ENCODE results near the gene RASIP1.
"Not testable (repeated sequence)": the region's sequence is repeated elsewhere in the genome, so short reads cannot be mapped to it uniquely, and the experiment has no call there.

Gene RASIP1

DNA sequence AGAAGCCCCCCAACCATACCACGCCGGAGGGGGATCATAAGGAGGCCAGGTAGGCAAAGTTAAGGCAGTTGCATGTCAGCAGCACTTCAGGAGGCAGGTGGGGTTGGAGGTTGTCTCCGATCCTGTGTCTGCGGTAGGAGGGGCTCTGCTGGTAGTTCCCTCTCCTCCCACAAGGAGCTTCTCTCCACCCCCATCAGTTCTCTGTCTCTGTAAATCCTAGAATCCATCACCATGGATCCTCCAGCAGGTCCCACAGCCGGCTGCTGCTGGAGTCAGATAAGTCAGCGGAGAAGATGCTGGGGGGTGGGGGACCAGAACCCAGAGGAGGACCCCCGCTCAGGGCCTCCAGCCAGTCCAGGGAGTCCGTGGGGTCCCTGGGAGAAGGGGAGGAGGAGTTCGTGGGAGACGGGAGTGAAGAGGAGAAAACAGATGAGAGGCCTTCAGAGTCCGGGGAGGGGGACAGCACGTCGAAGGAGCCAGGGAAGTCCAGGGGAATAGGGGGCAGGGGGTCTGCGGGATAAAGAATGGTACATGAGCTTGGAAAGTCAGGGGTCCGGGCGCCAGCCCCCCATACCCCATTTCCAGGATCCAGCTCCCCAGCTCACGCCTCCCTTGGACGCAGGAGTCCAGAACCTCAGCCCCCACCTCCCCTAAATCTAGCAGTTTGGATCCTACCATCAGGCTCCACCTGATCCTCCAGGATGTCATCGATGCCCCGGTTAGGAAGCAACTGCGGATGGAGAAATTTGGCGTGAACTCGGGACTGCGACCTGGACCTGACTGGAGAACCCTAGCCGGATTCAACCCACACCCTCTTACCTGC, 27.2 kb downstream of the RASIP1 start:
- peak overlapping the region; percentile 88 for H3K4me3 ChIP-seq (ENCODE audit: low read depth, low read length)

- no peak overlapping the region for H3K4me3 ChIP-seq (ENCODE audit: low read depth, low read length)
These were observed 29.2 kb downstream of the RASIP1 start for GRCh38 chr19:48711106-48711662.

DNA sequence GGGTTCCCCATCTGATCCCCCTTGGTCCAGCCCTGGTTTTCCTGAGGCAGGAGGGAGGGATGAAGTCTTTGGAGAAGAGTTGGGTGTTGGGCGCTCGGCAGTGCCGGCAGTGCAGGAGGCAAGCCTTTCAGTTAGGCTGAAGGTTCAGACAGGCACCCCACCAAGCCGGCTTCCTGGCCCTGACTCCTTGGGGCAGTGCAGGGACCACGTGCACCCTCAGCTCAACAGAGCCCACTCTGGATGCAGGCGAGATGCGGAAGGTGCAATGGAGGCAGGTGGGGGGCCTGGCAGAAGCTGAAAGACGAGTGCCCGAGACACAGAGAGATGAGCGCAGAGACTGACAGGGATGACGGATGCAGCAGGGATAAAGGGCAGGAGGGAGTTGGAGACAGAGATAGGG, 31.9 kb downstream of the RASIP1 start:
- H3K4me3 ChIP-seq (ENCODE audit: low read depth, low read length), result no peak overlapping the region

- no peak overlapping the region for H3K4me3 ChIP-seq (ENCODE audit: low read depth, low read length)
These were observed 35.0 kb downstream of the RASIP1 start for GRCh38 chr19:48705431-48705830.

DNA sequence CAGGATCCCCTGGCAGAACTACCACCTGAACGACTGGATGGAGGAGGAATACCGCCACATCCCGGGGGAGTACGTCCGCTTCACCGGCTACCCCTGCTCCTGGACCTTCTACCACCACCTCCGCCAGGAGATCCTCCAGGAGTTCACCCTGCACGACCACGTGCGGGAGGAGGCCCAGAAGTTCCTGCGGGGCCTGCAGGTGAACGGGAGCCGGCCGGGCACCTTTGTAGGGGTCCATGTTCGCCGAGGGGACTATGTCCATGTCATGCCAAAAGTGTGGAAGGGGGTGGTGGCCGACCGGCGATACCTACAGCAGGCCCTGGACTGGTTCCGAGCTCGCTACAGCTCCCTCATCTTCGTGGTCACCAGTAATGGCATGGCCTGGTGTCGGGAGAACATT, 37.1 kb downstream of the RASIP1 start:
- H3K4me3 ChIP-seq (ENCODE audit: low read depth, low read length), result no peak overlapping the region

DNA sequence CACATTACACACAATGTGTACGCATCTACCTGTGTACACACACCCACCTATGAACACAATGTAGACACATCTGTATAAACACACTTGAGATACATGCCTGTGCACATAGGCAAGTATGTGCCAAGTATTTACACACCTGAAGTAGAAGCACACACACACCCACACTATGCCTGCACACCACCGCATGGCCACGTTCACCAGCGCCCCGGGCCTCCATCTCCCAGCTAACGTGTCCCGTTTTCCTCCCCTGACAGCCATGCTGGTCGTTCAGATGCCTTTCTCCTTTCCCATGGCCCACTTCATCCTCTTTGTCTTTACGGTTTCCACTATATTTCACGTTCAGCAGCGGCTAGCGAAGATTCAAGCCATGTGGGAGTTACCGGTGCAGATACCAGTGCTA, 37.7 kb downstream of the RASIP1 start:
- H3K4me3 ChIP-seq (ENCODE audit: low read depth, low read length), result no peak overlapping the region

GRCh38 chr19:48698046-48698445, 42.4 kb downstream of the RASIP1 start:
- no peak overlapping the region for H3K4me3 ChIP-seq (ENCODE audit: low read depth, low read length)

- H3K4me3 ChIP-seq (ENCODE audit: low read depth, low read length), result peak overlapping the region; percentile 73
These were observed 43.9 kb downstream of the RASIP1 start for GRCh38 chr19:48696353-48697010.

- peak within 1 kb of the TSS; percentile 73 for H3K4me3 ChIP-seq (ENCODE audit: low read depth, low read length)
These were observed 44.6 kb downstream of the RASIP1 start, which contains the start of gene FUT2 for GRCh38 chr19:48695743-48696352. Gene FUT2, plus strand, starts transcription at chr19:48695971. Its CDS starts 6,986 bp downstream, at chr19:48702957.

- H3K4me3 ChIP-seq (ENCODE audit: low read depth, low read length), result not testable (repeated sequence)
These were observed 46.8 kb downstream of the RASIP1 start for GRCh38 chr19:48693629-48694028.

DNA sequence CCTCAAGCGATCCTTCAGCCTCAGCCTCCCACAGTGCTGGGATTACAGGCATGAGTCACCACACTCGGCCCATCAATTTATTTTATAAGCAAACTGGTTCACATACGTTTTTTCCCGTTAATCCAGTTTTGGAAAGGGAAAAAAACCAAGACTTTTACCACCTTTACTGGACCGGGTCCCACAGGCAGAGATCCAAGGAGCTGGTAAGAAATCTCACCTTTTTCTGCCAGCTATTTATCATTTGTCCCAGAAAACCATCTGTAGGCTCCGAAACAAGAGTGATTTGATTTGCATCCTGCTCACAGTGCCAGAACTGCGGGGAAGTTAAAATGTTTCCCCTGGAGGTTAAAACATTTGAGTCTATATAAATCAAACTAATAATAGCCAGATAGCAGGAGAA, 51.0 kb downstream of the RASIP1 start:
- no peak overlapping the region for H3K4me3 ChIP-seq (ENCODE audit: low read depth, low read length)

DNA sequence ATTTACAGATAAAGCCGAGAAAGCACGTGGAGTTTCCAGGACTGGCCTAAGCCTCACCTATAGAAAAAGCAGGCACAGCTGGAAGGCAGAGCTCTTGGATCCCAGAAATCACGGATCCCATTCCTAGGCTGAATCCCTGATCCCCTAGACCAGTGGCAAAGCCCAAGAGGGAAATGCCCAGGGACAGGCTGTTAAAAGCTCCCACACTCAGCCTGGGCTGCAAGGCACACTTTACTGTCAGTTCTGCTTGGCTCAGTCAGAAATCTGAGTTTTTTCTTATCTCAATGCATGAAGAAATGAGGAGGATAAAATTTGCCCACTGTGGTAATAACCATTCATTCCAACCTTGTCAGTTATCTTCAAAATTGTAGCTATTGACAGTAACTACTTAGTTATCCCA, 52.6 kb downstream of the RASIP1 start:
- no peak overlapping the region for H3K4me3 ChIP-seq (ENCODE audit: low read depth, low read length)

GRCh38 chr19:48686637-48687036, 53.8 kb downstream of the RASIP1 start:
- H3K4me3 ChIP-seq (ENCODE audit: low read depth, low read length), result not testable (repeated sequence)

GRCh38 chr19:48686088-48686487, 54.3 kb downstream of the RASIP1 start:
- H3K4me3 ChIP-seq (ENCODE audit: low read depth, low read length), result no peak overlapping the region

DNA sequence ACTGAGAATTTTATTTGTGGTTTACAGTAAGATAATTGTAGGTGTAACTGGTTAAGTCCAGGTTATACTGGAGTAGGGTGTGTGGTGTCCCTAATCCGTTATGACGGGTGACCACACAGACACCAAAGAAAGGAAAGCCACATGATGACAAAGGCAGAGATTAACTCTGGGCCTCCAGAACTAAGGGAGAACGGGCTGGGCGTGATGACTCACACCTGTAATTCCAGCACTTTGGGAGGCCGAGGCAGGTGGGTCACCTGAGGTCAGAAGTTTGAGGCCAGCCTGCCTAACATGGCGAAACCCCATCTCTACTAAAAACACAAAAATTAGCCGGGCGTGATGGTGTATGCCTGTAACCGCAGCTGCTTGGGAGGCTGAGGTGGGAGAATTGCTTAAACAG, 54.8 kb downstream of the RASIP1 start:
- H3K4me3 ChIP-seq (ENCODE audit: low read depth, low read length), result no peak overlapping the region

DNA sequence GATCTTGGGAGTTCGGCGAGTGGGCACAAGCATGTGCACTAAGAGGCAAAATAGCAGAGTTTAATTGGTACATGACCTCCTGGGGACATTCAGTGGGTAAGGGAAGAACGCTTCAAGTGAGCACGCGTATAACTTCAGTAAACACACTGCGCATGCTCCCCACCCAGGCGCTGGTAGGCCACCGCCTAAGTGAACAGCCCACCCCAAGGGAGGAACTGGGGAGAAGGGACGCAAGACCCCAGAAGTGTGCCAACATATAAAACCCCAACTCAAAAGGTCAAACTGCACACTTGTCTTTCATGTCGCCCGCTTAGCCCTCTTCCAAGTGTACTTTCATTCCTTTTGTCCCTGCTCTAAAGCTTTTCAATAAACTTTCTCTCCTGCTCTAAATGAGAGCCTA, 57.1 kb downstream of the RASIP1 start:
- H3K4me3 ChIP-seq (ENCODE audit: low read depth, low read length), result no peak overlapping the region

- no peak overlapping the region for H3K4me3 ChIP-seq (ENCODE audit: low read depth, low read length)
These were observed 59.3 kb downstream of the RASIP1 start for GRCh38 chr19:48681127-48681470.

- no peak overlapping the region for H3K4me3 ChIP-seq (ENCODE audit: low read depth, low read length)
These were observed 59.8 kb downstream of the RASIP1 start for GRCh38 chr19:48680436-48681126.

DNA sequence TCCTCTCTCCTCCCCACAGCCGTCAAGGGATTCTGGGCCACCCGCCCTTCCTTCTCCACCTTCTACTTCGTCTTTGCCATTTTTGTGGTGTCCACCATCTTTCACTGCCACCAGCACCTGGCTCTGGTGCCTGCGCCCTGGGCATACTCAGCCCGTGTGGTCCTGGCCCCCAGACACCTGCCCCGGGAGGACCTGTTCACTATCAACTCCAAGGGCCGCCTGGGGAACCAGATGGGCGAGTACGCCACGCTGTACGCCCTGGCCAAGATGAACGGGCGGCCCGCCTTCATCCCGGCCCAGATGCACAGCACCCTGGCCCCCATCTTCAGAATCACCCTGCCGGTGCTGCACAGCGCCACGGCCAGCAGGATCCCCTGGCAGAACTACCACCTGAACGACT, 60.4 kb downstream of the RASIP1 start:
- H3K4me3 ChIP-seq (ENCODE audit: low read depth, low read length), result not testable (repeated sequence)

DNA sequence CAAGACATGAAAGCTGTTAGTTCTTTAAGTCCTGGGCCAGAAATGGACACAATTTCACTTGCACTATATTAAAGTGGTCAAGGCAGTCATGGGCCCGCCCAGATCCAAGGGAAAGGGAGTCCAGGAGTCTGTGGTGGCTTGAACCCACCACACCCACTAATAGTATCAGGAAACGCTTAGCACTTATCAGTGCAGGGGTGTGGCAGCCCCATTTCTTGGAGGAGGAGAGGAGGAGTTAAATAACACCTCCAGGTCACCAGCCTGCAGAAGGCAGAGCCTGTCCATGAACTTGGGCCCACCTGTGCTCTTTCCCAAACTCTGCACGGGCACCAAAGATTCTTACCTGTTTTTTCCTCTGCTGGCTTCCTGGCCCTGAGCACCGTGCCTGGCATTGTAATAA, 62.2 kb downstream of the RASIP1 start:
- H3K4me3 ChIP-seq (ENCODE audit: low read depth, low read length), result no peak overlapping the region

- no peak overlapping the region for H3K4me3 ChIP-seq (ENCODE audit: low read depth, low read length)
These were observed 63.5 kb downstream of the RASIP1 start for GRCh38 chr19:48676887-48677286.
